Suprapubic skin (tissue), 4 donors: ENCODE measurements around the gene TRIM28.

Experiments
- CTCF ChIP-seq, 2 donors: fragments of 200-600 bp in 1 of 2; fragments of 450-650 bp in 1 of 2; sonication (generic) in 1 of 2; IDR thresholded peaks; one replicate each; pipeline ENCODE4 v1.5.1; 2016 to 2019; ENCODE audit warnings: antibody characterized with exemption in 2 of 2, mild to moderate bottlenecking in 1 of 2, moderate library complexity in 1 of 2
- EP300 ChIP-seq: sonication (generic); formaldehyde crosslinking; IDR thresholded peaks from one replicate; pipeline ENCODE4 v1.6.1; 2017; ENCODE audit warnings: antibody characterized with exemption
- POLR2A ChIP-seq, 2 donors: fragments of 450-650 bp; IDR thresholded peaks; one replicate each; pipeline ENCODE4 v1.6.1; 2017; ENCODE audit warnings: antibody characterized with exemption in 2 of 2, mild to moderate bottlenecking in 2 of 2, moderate library complexity in 2 of 2
- POLR2AphosphoS5 ChIP-seq, 3 donors: sonication (generic); formaldehyde crosslinking; IDR thresholded peaks; one replicate each; pipeline ENCODE4 v1.6.1; 2017; ENCODE audit warnings: antibody characterized with exemption in 3 of 3

- TF ChIP-seq POLR2A (IDR thresholded peaks at IDR 0.05), result no peak
- TF ChIP-seq CTCF (IDR thresholded peaks at IDR 0.05), result no peak
- no peak for TF ChIP-seq EP300
- TF ChIP-seq POLR2AphosphoS5 (IDR thresholded peaks at IDR 0.05), result no peak
Measured at GRCh38 chr19:58549664-58550361, 5.9 kb downstream of the TRIM28 start.
